ENCODE results near the gene GRK5. TPM values are rescaled to one million over a fixed set of nuclear protein-coding genes. Genes with fewer than 3 reads are reported as not detected.

The GRK5 gene
- 0.88 and 1.4 TPM in 2 replicates for total RNA-seq (2011; cell fraction: chromatin; rRNA removed; ENCODE audit: low replicate concordance)
- 0.39 and 0.83 TPM in 2 replicates for total RNA-seq (2011; cell fraction: nucleolus; rRNA removed)
- 0.31 and 0.59 TPM in 2 replicates for total RNA-seq (2011; cell fraction: nucleoplasm; rRNA removed)
- total RNA-seq (2014; rRNA removed) (0.54 and 0.65 TPM in 2 replicates), total RNA-seq (2014; rRNA removed; fragmentation: Illumina TruSeq; extraction: Trizol) (0.47 and 0.51 TPM in 2 replicates), total RNA-seq (2015; rRNA removed; fragmentation: Illumina TruSeq; extraction: Trizol) (0.45 and 0.80 TPM in 2 replicates), total RNA-seq (2021) (0.73 and 1.0 TPM in 2 replicates), polyA plus RNA-seq (2011; rRNA removed) (0.50 and 0.67 TPM in 2 replicates), polyA plus RNA-seq (2014; fragmentation: Illumina TruSeq; extraction: Trizol) (0.82 and 0.83 TPM in 2 replicates), polyA plus RNA-seq (2014; fragmentation: Nextera tagmentation; extraction: Ambion mirVana) (not detected), polyA plus RNA-seq (2014; rRNA removed) (0.31 and 0.46 TPM in 2 replicates), polyA minus RNA-seq (2011; rRNA and poly(A)+ RNA removed) (0.42 and 0.53 TPM in 2 replicates), Bru-seq, nascent RNA (percentile 38 among the genes with signal in this experiment), BruChase-seq, experiment 1, labeled RNA remaining after a 2-hour chase (percentile 30 among the genes with signal in this experiment), BruChase-seq, experiment 2, labeled RNA remaining after a 6-hour chase (percentile 28 among the genes with signal in this experiment)
- 0.31 and 0.55 TPM in 2 replicates for polyA plus RNA-seq (2011; cell fraction: cytosol; rRNA removed)
- 0.45 and 0.98 TPM in 2 replicates for polyA plus RNA-seq (2011; cell fraction: nucleus; rRNA removed)
- polyA plus RNA-seq (2012), result 0.59 and 0.68 TPM in 2 replicates
- not detected in 2 replicates for polyA minus RNA-seq (2011; cell fraction: cytosol; rRNA and poly(A)+ RNA removed)
- 0.44 and 0.54 TPM in 2 replicates for polyA minus RNA-seq (2011; cell fraction: nucleus; rRNA and poly(A)+ RNA removed)
- long read RNA-seq, experiment 1, partial matches to known transcripts, result 2 of 4 reads
- long read RNA-seq, experiment 1, other reads (novel, unspliced or antisense), result 1 of 4 reads
- long read RNA-seq, experiment 2, partial matches to known transcripts, result 0 of 1 reads
- long read RNA-seq, experiment 2, other reads (novel, unspliced or antisense), result 0 of 1 reads
- long read RNA-seq, experiment 3, result 0 reads

- Histone ChIP-seq H3K79me2 (ENCODE audit: control insufficient read depth, insufficient read depth, low read length) (no peaks in the 10 kb centered on the region), H3K4me3 (peak within 1 kb of the TSS; percentile 71), H3K4me2 (ENCODE audit: insufficient read depth, low read length) (peak within 1 kb of the TSS; percentile 73), H4K20me1 (replicated peaks; ENCODE audit: control insufficient read depth, insufficient read depth, low read length) (no peaks in the 10 kb centered on the region), H3K27me3 (ENCODE audit: control insufficient read depth in 2 of 2, insufficient read depth in 2 of 2, low read length in 2 of 2) (no peaks in the 10 kb centered on the region), H3K9ac (ENCODE audit: insufficient read depth in 1 of 2, low read depth in 2 of 2, low read length in 2 of 2) (peak within 1 kb of the TSS; percentile 64 to 91), H3K9me1 (ENCODE audit: control insufficient read depth, insufficient read depth, low read length) (no peaks in the 10 kb centered on the region), H3K4me1 (replicated peaks in 1 of 2; ENCODE audit: control insufficient read depth in 2 of 2, insufficient read depth in 2 of 2, low read length in 2 of 2) (peaks cover 8 to 21% of the 10 kb centered on the region in 2 experiments), H2AFZ (ENCODE audit: low read depth, low read length) (peak within 1 kb of the TSS; percentile 90), H3K36me3 (ENCODE audit: control insufficient read depth, insufficient read depth, low read length) (no peaks in the 10 kb centered on the region), H3K27ac (ENCODE audit: extremely low read depth, low read depth, low read length) (peak within 1 kb of the TSS; percentile 80), H3K9me3 (replicated peaks; ENCODE audit: control insufficient read depth, insufficient read depth, low read depth, low read length) (no peaks in the 10 kb centered on the region)
- POLR2A ChIA-PET, result interaction anchor here (0.6 to 0.9 kb wide), 4 partner anchors 44 to 512 kb away, joined by 3 read pairs; no protein-coding TSS in a partner anchor
- CTCF ChIA-PET (ENCODE audit: low intra/inter-chr PET ratio), result interaction anchor here (0.9 to 1.0 kb wide), 2 partner anchors 209 to 237 kb away, joined by 3 to 4 read pairs; no protein-coding TSS in a partner anchor
- peak; percentile 89 to 93 (median 92) for DNase-seq (ENCODE audit: extremely low read depth in 1 of 4, low spot score in 3 of 4)
- BruUV-seq (replicated peaks), result no TSS peak
- FAIRE-seq, result peak; percentile 49
- intact Hi-C loops (cut with micrococcal nuclease) (loop anchor here (2.0 to 5.0 kb wide), 4 partner anchors 91 to 335 kb away; partner anchors contain the start of gene RGS10), in situ Hi-C loops (cut with MboI) (no loop called here)
- peak; percentile 97 for ATAC-seq
- WGBS (ENCODE audit: insufficient coverage, low coverage, missing lambda C conversion rate), result no CpG with 5 or more reads among the region's 34 CpGs
- TF ChIP-seq ELK3 (CRISPR knock-in tag; IDR thresholded peaks at IDR 0.05) (no peak), HMBOX1 (IDR thresholded peaks at IDR 0.05) (no peak), ZNF354B (CRISPR knock-in tag; IDR thresholded peaks at IDR 0.05) (no peak), ZNF551 (CRISPR knock-in tag; IDR thresholded peaks at IDR 0.05) (no peak), DPF2 (IDR thresholded peaks at IDR 0.05) (no peak), NFE2L1 (tag; IDR thresholded peaks at IDR 0.05; ENCODE audit: borderline replicate concordance, low read depth) (no peak), ID3 (CRISPR knock-in tag; IDR thresholded peaks at IDR 0.05) (no peak), ID3 (tag; IDR thresholded peaks at IDR 0.05) (no peak), FIP1L1 (IDR thresholded peaks at IDR 0.05; ENCODE audit: low read depth, low read length, poor library complexity, severe bottlenecking) (no peak), CCNT2 (IDR thresholded peaks at IDR 0.05; ENCODE audit: borderline replicate concordance, extremely low read depth, insufficient read length, low read depth, low read length) (peak; percentile 21), PCBP2 (IDR thresholded peaks at IDR 0.05; ENCODE audit: low read depth, low read length, poor library complexity, severe bottlenecking) (no peak), KLF10 (CRISPR knock-in tag; IDR thresholded peaks at IDR 0.05) (no peak), MAFK (IDR thresholded peaks at IDR 0.05; ENCODE audit: low read length) (no peak), TBL1XR1 (IDR thresholded peaks at IDR 0.05; ENCODE audit: low read length in 2 of 2) (no peak), ZNF121 (CRISPR knock-in tag; conservative IDR thresholded peaks at IDR 0.05) (no peak), EZH2 (IDR thresholded peaks at IDR 0.05; ENCODE audit: borderline replicate concordance, low read depth, low read length) (no peak)
These were observed at the start of gene GRK5 for GRCh38 chr10:119207366-119207666. Gene GRK5 (plus strand): TSS chr10:119207571. CDS start chr10:119207918, 347 bp downstream.

Data from K562 (cell line).